ENCODE data around the gene DGKE.

DNA sequence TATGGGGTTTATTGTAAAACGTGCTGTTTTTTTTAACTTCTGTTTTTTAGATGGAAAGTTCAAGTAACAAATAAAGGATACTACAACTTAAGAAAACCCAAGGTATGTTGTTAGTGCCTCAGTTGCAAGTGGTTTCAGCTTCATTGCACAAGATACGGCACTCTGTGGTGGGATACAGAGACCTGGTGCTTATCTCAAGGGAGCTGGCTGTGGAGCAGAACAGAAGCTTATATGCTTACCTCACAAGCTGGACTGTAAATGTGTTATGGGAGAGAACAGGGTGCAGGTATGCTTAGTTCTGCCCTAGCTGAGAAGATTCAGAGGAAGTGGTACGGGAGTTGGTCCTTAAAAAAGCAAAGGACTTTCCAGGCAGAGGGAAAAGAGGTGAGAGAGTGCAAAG is 15.2 kb downstream of the DGKE start:
- TF ChIP-seq POLR2A (IDR thresholded peaks at IDR 0.05; ENCODE audit: low read depth, low read length) (no peak), POLR2AphosphoS5 (IDR thresholded peaks at IDR 0.05; ENCODE audit: low read depth, low read length) (no peak), PAX5 (IDR thresholded peaks at IDR 0.05; ENCODE audit: insufficient read depth, low read length, severe bottlenecking) (no peak), TAF1 (IDR thresholded peaks at IDR 0.05; ENCODE audit: low read depth, low read length) (no peak)
